HG02970 (cell line): Measurements from ENCODE around the gene CACNG4.

Experiments
- ATAC-seq: cut with Tn5 transposase; IDR thresholded peaks from one replicate; pipeline ENCODE4 v1.9.1; 2021; ENCODE audit warnings: mild to moderate bottlenecking, moderate library complexity, moderate number of reproducible peaks; ENCODE audit not compliant: unreplicated experiment, low FRiP score

The CACNG4 gene

GRCh38 chr17:66943484-66943883, 21.0 kb upstream of the CACNG4 start:
- no peak for ATAC-seq

GRCh38 chr17:66944351-66945146, 20.0 kb upstream of the CACNG4 start:
- ATAC-seq, result no peak

DNA sequence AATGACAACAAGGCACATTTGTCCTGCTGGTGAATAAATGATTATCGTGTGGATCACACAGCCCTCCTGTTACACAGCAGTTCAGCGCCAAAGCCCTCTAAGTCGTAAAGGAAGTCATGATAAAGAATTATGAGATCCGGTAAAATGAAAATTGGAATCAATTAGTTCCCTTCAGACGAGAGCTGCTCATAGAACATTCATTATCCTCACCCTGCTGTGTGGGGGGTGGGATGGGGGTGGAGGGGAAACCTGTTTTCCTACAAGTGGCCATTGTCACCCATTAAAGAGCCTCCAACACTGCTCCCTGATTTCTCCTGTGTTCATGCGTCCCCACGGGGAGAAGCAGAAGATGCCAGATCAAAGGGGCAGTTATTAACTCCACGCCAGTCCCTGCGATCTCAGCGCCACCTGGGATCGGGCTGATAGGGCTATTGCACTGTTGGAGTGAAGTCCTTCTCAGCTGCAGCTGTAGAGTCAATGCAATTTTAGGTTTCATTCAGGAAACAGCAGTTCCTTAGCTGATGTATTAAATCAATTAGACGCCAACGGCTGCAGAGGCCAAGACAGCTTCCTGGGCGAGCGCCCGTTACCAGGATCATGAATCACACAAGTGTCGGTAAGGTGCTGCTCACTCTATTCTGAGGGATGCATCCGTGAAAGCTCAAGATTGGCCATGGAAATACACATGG, 19.2 kb upstream of the CACNG4 start:
- ATAC-seq, result no peak

DNA sequence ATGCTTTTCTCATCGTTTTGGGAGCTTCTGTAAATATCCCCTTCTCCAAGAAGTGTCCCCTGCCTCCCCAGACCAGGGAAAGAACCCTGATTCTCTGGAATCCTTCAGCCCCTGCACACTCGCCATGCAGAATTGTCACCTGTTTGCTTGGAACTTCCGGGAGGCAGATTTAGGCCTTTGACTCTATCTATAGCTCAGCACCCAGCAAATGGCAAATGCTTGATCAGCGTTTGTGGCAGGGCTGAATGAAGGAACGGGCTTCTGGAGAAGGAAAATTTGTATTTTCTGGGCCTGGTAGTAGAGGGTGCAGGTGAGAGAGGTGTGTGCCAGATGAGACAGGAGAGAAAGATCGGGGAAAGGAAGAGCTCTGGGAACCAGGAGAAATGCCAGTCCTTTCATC, 18.3 kb upstream of the CACNG4 start:
- ATAC-seq, result no peak

DNA sequence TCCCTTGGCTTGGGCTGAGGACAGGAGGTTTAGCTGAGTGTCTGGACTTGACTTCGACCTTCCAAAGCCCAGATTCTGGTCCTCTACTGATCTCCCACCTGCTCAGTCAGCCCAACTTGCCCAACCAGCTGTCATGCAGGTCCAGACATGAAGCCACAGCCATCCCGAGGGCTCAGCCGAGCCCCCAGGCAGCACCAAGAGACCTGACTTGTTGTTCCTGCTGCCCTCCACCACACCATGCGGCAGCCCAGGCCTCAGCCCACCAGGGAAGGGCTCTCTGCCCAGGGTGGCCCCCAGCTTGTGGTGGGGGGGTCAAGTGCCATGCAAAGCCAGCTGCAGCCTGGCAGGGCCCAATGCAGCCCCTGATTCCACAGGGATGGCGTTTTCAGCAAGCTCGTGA, 17.2 kb upstream of the CACNG4 start:
- ATAC-seq, result no peak

DNA sequence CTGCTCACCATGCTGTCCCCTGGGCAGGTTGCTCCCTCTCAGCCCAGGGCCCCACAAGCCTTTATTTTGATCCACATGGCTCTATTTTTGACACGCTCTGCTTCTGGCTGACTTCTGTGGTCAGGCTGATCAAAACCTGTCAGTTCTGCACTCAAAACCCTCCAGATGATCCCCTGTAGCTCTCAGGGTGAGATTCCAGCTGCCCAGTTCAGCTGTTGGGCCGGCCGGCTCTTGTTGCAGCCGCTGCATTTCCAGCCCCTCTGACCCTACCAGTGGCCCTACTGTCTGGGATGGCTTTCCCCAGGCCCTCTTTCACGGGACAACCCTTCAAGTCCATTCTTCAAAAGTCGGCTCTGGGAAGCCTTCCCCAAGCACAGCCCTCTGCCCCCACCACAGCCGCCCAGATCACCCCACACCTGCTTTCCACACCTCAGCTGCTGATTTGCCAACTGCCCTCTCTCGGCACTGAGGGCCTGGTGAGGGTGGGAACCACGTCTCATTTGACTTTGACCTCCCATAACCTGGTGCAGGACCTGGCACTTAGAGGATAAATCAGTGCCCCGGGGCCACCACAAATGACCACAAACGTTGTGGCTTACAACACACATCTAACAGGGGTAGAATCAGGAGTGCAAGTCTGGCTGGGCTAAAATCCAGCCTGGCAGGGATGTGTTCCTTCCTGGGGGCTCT, 16.3 kb upstream of the CACNG4 start:
- ATAC-seq, result no peak

DNA sequence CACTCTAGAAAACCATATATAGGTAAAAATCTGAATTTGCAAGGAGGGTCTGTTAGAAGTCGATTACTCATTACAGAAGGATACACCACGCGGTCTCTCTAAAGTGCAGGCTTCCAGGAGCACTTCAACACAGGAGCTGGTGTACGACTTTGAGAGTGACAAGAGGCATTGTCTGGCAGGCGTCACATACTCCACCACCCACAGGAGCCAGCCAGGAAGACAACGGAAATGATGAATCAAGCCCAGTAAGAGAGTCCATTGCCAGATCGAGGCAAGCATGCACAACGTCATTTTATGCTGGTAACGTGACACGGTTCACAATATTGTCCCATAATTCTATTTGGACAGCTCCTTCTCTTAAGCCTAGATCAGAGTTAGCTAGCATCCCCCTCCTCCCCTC, 15.0 kb upstream of the CACNG4 start:
- ATAC-seq, result no peak

DNA sequence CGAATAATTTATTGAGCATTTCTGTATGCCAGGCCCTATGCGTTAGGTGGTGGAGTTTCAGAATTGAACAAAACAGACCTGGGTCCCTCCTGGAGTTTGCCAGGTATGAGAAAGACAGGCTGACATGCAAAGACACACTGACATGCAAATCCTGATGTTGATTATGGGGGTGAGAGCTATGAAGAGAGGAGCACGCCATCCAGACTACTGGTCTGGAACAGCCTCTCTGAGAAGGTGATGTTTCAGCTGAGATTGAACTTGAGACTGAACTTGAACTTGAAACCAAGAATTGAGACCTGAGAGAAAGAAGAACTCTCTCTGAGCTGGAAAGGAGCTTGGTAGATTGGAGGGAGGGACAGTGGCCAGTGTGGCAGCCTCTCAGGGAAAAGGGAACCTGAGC, 14.2 kb upstream of the CACNG4 start:
- no peak for ATAC-seq

DNA sequence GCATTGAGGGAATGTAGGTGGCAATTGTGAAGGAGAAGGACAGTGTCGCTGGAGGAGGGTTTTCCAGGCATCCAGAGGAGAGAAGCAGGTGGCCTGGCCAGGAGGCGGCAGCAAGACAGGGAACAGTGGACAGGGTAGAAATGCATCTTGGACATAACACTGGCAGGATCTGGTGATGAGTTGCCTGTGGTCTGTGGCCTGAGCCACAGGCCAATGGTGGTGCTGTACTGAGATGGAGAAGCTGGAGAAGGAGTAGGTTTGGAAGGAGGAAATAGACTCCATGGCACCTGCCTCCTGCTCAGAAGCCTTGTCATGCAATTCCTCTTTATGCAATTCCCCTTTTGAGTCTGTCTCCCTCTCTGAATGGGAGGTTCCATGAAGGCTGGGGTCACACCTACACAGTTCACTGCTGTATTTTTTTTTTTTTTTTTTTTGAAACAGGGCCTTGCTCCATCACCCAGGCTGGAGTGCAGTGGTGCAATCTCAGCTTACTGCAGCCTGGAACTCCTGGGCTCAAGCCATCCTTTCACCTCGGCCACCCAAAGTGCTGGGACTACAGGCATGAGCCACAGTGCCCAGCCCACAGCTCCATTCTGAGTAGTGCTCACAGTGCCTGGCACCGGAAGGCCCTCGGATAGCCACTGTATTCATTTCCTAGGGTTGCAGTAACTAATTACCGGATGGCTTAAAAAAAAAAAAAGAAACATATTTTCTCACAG, 13.5 kb upstream of the CACNG4 start:
- ATAC-seq, result no peak

DNA sequence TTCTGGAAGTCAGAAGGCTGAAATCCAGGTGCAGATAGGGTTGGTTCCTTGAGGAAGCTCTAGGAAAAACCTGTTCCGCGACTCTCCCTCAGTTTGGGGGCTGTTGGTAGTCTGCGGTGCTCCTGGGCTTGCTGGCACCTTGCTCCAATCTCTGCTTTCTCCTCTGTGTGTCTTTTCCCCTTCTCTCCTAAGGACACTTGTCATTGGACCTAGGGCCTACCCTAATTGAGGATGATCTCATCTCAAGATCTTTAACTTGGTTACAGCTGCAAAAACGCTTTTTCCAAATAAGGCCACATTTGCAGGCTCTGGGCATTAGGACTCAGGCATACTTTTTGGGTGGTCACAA, 12.9 kb upstream of the CACNG4 start:
- no peak for ATAC-seq

DNA sequence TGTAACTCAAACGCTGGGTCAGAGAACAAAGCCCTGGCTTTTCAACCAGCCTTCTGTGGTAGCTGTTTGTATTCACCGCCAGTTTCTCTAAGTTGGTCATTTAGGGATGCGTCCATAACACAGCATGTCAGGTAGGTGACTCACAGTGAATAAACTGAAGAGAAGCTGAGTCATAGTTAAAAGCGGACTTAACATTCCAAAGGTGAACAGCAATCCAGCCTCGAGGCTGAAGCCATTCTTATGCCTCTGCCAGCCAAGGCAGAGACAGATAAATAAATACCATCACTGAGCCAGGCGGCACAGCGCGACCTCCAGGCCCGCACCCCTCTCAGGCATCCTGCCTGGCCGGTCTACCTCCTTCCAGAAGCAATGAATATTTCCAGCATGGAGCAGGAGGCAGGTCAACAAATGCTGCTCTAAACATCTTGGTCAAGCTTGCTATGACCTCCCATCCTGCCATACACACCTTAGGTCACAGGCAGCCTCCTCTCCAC, 12.4 kb upstream of the CACNG4 start:
- no peak for ATAC-seq

DNA sequence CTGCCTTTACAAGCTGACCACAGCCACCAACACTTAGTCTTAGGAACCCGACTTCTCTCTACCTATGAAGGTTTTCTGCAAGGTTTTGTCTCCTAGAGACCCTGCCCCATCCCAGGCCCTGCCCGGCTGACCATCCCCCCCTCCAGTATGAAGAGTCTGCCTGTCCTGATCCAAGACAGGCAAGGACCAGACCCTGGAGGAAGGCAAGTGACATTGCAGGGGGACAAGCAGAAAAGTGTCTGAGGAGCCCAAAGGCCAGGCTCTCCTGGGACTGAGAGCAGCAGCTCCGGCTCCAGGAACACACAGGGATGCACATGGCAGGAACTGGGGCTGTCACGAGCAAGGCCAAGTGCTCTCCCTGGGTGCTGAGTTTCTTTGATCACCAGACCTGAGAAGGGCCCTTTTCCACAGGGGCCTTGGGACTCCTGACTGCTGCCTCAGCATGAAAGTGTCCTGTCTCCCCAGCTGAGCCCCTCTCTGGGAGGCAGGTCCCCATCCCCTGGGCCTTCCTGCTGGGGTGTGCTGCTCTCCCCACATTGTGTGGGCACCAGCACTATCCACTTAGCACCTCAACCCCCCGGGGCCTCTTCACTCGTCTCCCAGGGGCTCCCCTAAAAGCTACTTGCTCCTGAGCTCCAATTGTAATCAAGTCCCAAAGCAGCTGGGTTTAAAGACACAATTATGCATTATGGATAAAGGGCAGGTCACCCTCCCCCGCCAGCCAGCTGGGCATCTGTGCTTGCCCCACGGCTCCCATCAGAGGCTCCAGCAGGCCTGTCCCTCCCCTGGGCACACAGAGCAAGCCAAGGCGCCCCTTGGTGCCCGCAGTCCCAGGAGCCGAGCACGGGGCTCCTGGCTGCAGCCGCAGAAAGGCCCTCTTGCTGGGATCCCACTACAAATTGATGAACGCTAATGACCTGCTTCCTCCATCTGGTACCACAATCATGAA, 11.6 kb upstream of the CACNG4 start:
- no peak for ATAC-seq

- ATAC-seq, result no peak
Observed at GRCh38 chr17:66953630-66954020, 10.9 kb upstream of the CACNG4 start.

DNA sequence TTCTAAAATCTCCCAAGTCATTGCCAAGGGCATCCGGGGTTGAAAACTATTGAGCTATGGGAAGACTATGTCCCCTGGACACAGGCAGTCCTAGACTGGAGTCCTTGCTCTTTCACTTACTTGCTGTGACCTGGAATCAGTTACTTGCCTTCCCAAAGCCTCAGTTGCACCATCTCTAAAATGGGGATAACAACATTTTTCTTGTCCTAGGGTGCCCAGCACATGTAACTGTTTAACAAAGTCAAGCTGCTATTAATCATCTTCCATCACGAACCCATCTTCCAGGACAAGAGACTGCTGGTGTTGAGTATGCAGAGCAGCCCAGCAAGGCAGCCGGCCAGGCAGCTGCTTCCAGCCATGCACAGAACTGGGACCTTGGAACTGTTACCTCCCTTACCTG, 9.9 kb upstream of the CACNG4 start:
- ATAC-seq, result no peak

DNA sequence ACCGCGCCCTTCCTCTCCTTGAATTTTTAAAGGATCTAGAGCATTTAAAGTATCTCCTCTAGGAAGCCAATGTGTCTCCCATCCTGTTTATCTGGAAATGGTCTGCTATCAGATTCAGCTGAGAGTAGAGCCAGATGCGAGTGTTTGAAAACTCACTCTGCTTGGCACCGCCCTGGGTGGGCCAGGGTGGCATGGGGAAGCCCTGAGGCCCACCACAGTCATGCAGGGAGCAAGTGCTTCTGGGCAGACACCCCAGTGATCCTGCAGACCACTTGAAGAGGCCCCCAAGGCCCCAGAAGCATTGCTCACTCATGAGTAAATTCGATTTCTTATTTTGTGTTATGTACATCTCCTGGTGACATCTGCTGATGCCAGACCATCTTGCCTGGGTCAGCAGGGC, 8.7 kb upstream of the CACNG4 start:
- no peak for ATAC-seq

DNA sequence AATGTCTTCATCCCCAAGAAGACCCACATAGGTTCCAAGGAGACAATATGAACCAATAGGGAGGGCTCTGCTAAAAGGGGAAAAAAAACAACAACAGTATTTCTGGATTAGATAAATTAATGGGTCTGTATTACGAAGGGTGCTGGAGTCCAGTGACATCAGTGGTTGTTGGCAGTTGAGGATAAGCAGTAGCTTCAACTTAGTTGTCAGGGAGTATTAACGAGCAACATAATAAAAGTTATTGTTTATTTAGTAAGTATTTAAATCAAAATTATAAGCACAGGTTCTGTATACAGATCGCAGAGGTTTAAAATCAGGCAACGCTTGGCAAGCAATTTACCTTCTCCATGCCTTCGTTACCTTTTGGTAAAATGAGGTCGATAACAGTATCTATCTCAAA, 7.6 kb upstream of the CACNG4 start:
- ATAC-seq, result no peak

DNA sequence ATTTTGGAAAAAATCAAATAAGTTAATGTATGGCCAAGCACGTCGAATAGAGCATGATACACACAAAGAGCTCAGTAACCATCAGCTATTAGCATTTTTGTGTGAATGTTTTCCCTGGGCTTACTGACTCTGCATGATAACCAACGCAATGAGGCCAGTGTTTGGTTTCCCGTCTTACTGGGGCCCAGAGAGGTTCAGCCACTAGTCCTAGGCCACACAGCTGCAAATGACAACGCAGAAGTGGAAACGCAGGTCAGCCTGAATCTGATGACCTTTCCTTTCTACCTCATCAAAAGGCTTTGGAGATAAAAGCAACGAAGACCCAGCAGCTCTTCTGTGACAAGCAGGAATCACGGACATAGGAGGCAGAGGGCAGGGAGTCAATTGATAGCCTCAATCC, 7.2 kb upstream of the CACNG4 start:
- ATAC-seq, result no peak

DNA sequence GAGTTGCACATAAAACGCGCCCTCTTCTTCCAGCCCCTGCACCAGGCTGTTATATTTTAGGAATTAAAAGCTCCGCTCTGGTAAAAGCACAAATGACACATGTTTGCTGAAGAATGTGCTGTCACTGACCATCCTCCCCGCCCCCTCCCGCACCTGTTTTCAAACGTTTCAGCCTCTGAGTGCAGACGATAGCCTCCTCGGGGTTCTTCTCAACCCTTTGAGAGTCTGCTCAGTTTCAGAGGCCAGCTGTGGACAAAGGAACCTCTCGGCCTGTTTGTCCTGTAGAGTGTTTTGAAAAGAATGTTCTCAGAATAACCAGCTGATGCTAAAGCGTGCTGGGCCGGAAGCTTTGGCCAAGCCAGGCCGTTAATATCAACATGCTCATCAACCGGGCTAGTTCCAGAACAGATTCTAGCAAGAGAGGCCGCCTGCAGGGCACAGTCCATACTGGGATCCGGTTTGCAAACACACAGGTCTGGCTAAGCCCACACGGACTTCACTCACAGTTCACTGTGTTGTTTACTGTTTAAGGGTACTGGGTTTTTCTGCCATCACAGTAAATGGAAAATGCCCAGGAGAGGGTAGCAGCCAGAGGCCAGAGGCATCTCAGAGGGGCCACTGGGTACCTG, 6.4 kb upstream of the CACNG4 start:
- ATAC-seq, result no peak

GRCh38 chr17:66959641-66960375, 4.7 kb upstream of the CACNG4 start:
- no peak for ATAC-seq
